HG03103 (cell line): ENCODE results near the gene HDAC3.
"Not testable (repeated sequence)": the region's sequence is repeated elsewhere in the genome, so short reads cannot be mapped to it uniquely, and the experiment has no call there.

Experiments
- ATAC-seq: cut with Tn5 transposase; IDR thresholded peaks from one replicate; pipeline ENCODE4 v1.9.1; 2021; ENCODE audit warnings: low read depth; ENCODE audit not compliant: unreplicated experiment

The HDAC3 gene

GRCh38 chr5:141637123-141637766 lies 596 bp upstream of the HDAC3 start:
- ATAC-seq, result no peak

GRCh38 chr5:141636106-141636412 lies 590 bp downstream of the HDAC3 start:
- ATAC-seq, result no peak

GRCh38 chr5:141635646-141636045 lies 1.0 kb downstream of the HDAC3 start:
- ATAC-seq, result no peak

GRCh38 chr5:141634720-141635119 lies 1.9 kb downstream of the HDAC3 start:
- ATAC-seq, result no peak

GRCh38 chr5:141633871-141634561 lies 2.6 kb downstream of the HDAC3 start:
- peak; percentile 65 for ATAC-seq

- ATAC-seq, result no peak
Measured at GRCh38 chr5:141632650-141633049, 4.0 kb downstream of the HDAC3 start.

- ATAC-seq, result no peak
Measured at GRCh38 chr5:141630570-141631140, 6.0 kb downstream of the HDAC3 start.

GRCh38 chr5:141628175-141628788 lies 8.4 kb downstream of the HDAC3 start:
- no peak for ATAC-seq

- ATAC-seq, result no peak
Measured at GRCh38 chr5:141623611-141624010, 13.0 kb downstream of the HDAC3 start.

GRCh38 chr5:141623186-141623585 lies 13.5 kb downstream of the HDAC3 start:
- ATAC-seq, result peak; percentile 50

GRCh38 chr5:141618804-141619554 lies 17.7 kb downstream of the HDAC3 start, which contains the start of gene DIAPH1:
TSS of gene DIAPH1 (minus strand) at chr5:141619000. CDS start at chr5:141618914, 86 bp downstream.
- peak; percentile 79 for ATAC-seq

GRCh38 chr5:141618030-141618803 lies 18.4 kb downstream of the HDAC3 start:
- peak; percentile 17 for ATAC-seq

- ATAC-seq, result no peak
Measured at GRCh38 chr5:141617682-141618029, 19.0 kb downstream of the HDAC3 start.

- ATAC-seq, result no peak
Measured at GRCh38 chr5:141617128-141617527, 19.5 kb downstream of the HDAC3 start.

- ATAC-seq, result no peak
Measured at GRCh38 chr5:141615991-141616720, 20.5 kb downstream of the HDAC3 start.

GRCh38 chr5:141613344-141613743 lies 23.3 kb downstream of the HDAC3 start:
- ATAC-seq, result no peak

GRCh38 chr5:141611289-141611688 lies 25.4 kb downstream of the HDAC3 start:
- no peak for ATAC-seq

GRCh38 chr5:141609921-141610320 lies 26.7 kb downstream of the HDAC3 start:
- not testable (repeated sequence) for ATAC-seq

GRCh38 chr5:141609044-141609443 lies 27.6 kb downstream of the HDAC3 start:
- ATAC-seq, result no peak

GRCh38 chr5:141608557-141608956 lies 28.1 kb downstream of the HDAC3 start:
- no peak for ATAC-seq
